Suprapubic skin (tissue), 4 donors: ENCODE measurements around the gene RMDN3.

ENCODE experiments used
- EP300 ChIP-seq: sonication (generic); formaldehyde crosslinking; IDR thresholded peaks from one replicate; pipeline ENCODE4 v1.6.1; 2017; ENCODE audit warnings: antibody characterized with exemption
- POLR2A ChIP-seq, 2 donors: fragments of 450-650 bp; IDR thresholded peaks; one replicate each; pipeline ENCODE4 v1.6.1; 2017; ENCODE audit warnings: antibody characterized with exemption in 2 of 2, mild to moderate bottlenecking in 2 of 2, moderate library complexity in 2 of 2
- POLR2AphosphoS5 ChIP-seq, 3 donors: sonication (generic); formaldehyde crosslinking; IDR thresholded peaks; one replicate each; pipeline ENCODE4 v1.6.1; 2017; ENCODE audit warnings: antibody characterized with exemption in 3 of 3
- TF ChIP-seq, protein P1 (sequence below), 2 donors: fragments of 200-600 bp in 1 of 2; fragments of 450-650 bp in 1 of 2; sonication (generic) in 1 of 2; IDR thresholded peaks; one replicate each; pipeline ENCODE4 v1.5.1; 2016 to 2019; ENCODE audit warnings: antibody characterized with exemption in 2 of 2, mild to moderate bottlenecking in 1 of 2, moderate library complexity in 1 of 2

- no peak for TF ChIP-seq POLR2A (IDR thresholded peaks at IDR 0.05)
- no peak for TF ChIP-seq POLR2AphosphoS5 (IDR thresholded peaks at IDR 0.05)
- no peak for TF ChIP-seq EP300
- TF ChIP-seq, protein P1, sequence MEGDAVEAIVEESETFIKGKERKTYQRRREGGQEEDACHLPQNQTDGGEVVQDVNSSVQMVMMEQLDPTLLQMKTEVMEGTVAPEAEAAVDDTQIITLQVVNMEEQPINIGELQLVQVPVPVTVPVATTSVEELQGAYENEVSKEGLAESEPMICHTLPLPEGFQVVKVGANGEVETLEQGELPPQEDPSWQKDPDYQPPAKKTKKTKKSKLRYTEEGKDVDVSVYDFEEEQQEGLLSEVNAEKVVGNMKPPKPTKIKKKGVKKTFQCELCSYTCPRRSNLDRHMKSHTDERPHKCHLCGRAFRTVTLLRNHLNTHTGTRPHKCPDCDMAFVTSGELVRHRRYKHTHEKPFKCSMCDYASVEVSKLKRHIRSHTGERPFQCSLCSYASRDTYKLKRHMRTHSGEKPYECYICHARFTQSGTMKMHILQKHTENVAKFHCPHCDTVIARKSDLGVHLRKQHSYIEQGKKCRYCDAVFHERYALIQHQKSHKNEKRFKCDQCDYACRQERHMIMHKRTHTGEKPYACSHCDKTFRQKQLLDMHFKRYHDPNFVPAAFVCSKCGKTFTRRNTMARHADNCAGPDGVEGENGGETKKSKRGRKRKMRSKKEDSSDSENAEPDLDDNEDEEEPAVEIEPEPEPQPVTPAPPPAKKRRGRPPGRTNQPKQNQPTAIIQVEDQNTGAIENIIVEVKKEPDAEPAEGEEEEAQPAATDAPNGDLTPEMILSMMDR (IDR thresholded peaks at IDR 0.05) = no peak
These were observed 32.3 kb upstream of the RMDN3 start for GRCh38 chr15:40787344-40787841.
